Calu3 (cell line): ENCODE measurements around the gene CLASP1. TPM values are rescaled to one million over a fixed set of nuclear protein-coding genes. Genes with fewer than 3 reads are reported as not detected.

Experiments
- BruUV-seq: library from RNA; stranded (reverse); fragments of 400-500 nt; replicated peaks from 2 replicates; lab custom pipeline; 2021; lab: Mats Ljungman, UMichigan
- CTCF ChIA-PET: fragments of 300-600 bp; sonication (Branson Sonifier 250); formaldehyde crosslinking; loops from one replicate; lab custom pipeline; 2022; ENCODE audit warnings: antibody characterized with exemption; lab: Charles Lee
- DNase-seq: peaks from one replicate; pipeline ENCODE4 v3.0.0; 2022
- H3K27ac Mint-ChIP-seq: one replicate; pipeline ENCODE4 v1.8.0; 2022; ENCODE audit warnings: mixed read lengths; ENCODE audit not compliant: unreplicated experiment
- H3K27me3 Mint-ChIP-seq: one replicate; pipeline ENCODE4 v1.8.0; 2022; ENCODE audit warnings: mixed read lengths; ENCODE audit not compliant: unreplicated experiment
- H3K36me3 Mint-ChIP-seq: one replicate; pipeline ENCODE4 v1.8.0; 2022; ENCODE audit warnings: mild to moderate bottlenecking, moderate library complexity, mixed read lengths; ENCODE audit not compliant: insufficient read depth, unreplicated experiment
- H3K4me1 Mint-ChIP-seq: one replicate; pipeline ENCODE4 v1.8.0; 2022; ENCODE audit warnings: mild to moderate bottlenecking, low read depth, mixed read lengths; ENCODE audit not compliant: unreplicated experiment
- H3K4me3 Mint-ChIP-seq: one replicate; pipeline ENCODE4 v1.8.0; 2022; ENCODE audit warnings: mild to moderate bottlenecking, low read depth, moderate library complexity, mixed read lengths; ENCODE audit not compliant: unreplicated experiment
- H3K9me3 Mint-ChIP-seq: one replicate; pipeline ENCODE4 v1.8.0; 2022; ENCODE audit warnings: low read depth, mixed read lengths; ENCODE audit not compliant: unreplicated experiment
- intact Hi-C: fragments of 100-400 bp; cut with micrococcal nuclease; formaldehyde crosslinking; loops from one replicate; pipeline ENCODE4 v1.10.0; 2022; ENCODE audit not compliant: unreplicated experiment
- total RNA-seq: library from RNA; stranded (reverse); gene quantifications from 2 replicates; pipeline ENCODE4 v1.2.3, GENCODE V29; 2022
- TF ChIP-seq, protein P1 (sequence below): fragments of 200-600 bp; IDR thresholded peaks from one replicate; pipeline ENCODE4 v1.8.0; 2022; ENCODE audit warnings: antibody characterized with exemption; ENCODE audit not compliant: unreplicated experiment

Gene CLASP1
- total RNA-seq, 1 experiment from 2014 or later = 59.7 TPM

DNA sequence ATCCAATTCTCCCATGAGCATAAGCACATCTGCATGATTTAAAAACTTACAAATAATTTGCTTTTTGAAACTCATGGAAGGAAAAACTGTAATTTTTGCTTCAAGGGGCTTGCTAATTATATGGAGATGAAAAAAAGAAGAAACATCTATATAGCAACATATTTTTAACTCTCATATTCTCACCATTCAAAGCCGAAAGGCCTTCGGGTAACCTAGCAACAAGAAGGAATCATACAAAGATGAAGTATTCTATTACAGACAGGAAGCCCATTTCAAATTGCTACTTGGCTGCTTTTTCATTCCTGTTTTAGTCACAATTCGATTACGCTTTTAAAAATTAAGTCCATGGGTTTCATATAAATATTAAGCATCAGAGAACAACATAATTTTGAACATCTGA is 157.7 kb downstream of the CLASP1 start:
- no peak overlapping the region for H3K27ac Mint-ChIP-seq
- no peak for DNase-seq
- TF ChIP-seq, protein P1, sequence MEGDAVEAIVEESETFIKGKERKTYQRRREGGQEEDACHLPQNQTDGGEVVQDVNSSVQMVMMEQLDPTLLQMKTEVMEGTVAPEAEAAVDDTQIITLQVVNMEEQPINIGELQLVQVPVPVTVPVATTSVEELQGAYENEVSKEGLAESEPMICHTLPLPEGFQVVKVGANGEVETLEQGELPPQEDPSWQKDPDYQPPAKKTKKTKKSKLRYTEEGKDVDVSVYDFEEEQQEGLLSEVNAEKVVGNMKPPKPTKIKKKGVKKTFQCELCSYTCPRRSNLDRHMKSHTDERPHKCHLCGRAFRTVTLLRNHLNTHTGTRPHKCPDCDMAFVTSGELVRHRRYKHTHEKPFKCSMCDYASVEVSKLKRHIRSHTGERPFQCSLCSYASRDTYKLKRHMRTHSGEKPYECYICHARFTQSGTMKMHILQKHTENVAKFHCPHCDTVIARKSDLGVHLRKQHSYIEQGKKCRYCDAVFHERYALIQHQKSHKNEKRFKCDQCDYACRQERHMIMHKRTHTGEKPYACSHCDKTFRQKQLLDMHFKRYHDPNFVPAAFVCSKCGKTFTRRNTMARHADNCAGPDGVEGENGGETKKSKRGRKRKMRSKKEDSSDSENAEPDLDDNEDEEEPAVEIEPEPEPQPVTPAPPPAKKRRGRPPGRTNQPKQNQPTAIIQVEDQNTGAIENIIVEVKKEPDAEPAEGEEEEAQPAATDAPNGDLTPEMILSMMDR = no peak
- peaks cover 16% of the 10 kb centered on the region for H3K4me1 Mint-ChIP-seq
- CTCF ChIA-PET = no interaction called here
- H3K9me3 Mint-ChIP-seq = no peaks in the 10 kb centered on the region
- no peak overlapping the region for H3K4me3 Mint-ChIP-seq
- no peaks in the 10 kb centered on the region for H3K27me3 Mint-ChIP-seq
- BruUV-seq = no TSS peak
- intact Hi-C loops = no loop called here
- H3K36me3 Mint-ChIP-seq = no peaks in the 10 kb centered on the region

DNA sequence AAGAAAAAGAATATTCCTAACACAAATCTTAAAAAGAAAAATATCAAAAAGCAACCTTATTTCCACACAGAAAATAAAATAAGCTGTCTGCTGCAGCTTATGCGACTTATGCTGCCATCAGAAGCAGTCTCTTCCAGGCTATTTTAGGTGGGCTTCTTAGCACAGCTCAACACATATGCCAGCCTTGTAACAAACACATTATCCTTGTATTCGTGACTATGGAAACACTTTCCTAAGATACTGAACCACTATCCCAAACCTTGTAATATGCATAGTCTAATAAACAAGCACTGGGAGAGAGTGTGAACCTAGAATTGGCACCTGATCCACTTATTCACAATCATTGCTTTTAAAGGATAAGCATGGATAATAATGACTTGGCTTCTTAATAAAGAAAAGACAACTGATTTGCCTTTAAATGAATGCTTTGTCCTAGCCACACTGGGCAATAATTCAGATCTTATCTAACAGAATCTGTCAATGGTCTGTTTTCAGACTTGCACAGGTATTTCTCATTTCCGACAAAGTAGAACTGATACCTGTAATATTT is 158.6 kb downstream of the CLASP1 start:
- DNase-seq = no peak
- H3K9me3 Mint-ChIP-seq = no peaks in the 10 kb centered on the region
- H3K4me3 Mint-ChIP-seq = no peak overlapping the region
- H3K4me1 Mint-ChIP-seq = peaks cover 16% of the 10 kb centered on the region
- intact Hi-C loops = no loop called here
- H3K27ac Mint-ChIP-seq = no peak overlapping the region
- CTCF ChIA-PET = interaction anchor here (0.6 kb wide), 1 partner anchor 83 kb away, joined by 3 read pairs; no protein-coding TSS in a partner anchor
- TF ChIP-seq, protein P1 = no peak
- no peaks in the 10 kb centered on the region for H3K27me3 Mint-ChIP-seq
- H3K36me3 Mint-ChIP-seq = no peaks in the 10 kb centered on the region
- no TSS peak for BruUV-seq

DNA sequence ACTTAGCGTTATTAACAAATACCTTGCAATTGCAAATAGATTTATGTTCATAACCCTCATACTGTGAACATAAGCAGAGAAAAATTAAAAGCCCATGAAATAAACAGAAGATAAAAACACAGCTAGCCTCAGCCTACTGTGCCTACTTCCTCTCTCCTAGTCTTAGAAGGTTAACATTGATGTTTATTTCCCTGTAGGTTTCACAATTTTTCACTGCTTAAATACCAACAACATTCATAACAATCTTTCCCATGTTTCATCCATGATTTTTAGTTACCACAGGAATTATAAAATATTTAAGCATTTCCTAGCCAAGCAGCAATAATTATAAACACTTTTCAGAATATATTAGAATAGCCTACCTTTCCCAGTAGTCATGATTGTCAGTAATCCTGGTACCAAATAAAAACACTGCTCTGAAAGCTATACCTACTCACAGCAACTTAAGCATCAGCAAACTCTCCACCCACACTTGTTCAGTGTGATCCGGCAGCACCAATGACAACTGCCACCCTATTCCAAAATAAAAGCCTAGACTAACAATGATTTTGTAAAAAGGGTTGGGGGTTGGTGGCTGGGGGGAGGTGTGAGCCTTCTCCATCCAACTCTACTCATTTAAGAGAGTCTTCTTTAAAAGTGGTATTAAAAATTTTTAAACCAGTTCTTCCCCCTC is 159.2 kb downstream of the CLASP1 start:
- intact Hi-C loops = no loop called here
- Mint-ChIP-seq H3K4me3 (no peak overlapping the region), H3K9me3 (no peaks in the 10 kb centered on the region), H3K27me3 (no peaks in the 10 kb centered on the region), H3K4me1 (peaks cover 19% of the 10 kb centered on the region), H3K36me3 (no peaks in the 10 kb centered on the region), H3K27ac (no peak overlapping the region)
- no TSS peak for BruUV-seq
- CTCF ChIA-PET = interaction anchor here (0.7 kb wide), 1 partner anchor 9 kb away, joined by 3 read pairs; no protein-coding TSS in a partner anchor
- TF ChIP-seq, protein P1 = no peak
- DNase-seq = no peak

DNA sequence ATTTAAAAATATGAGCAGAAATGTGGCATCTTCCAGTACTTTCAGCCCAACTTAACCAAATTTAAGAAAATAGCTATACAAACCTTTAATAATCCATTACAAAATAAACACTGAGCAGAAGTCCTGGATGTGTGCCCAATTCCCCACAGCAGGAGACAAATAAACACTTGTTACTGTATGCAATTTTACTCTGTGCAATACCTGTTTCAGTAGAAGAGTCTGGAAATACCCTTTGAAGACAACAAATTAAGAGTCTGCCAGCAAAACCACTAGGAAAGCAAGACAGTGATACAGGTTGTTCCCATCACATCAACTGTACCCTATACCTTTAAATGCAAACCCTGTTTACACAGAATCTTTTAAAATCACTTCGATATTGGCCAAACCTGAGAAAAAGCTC is 160.0 kb downstream of the CLASP1 start:
- H3K4me3 Mint-ChIP-seq = no peak overlapping the region
- H3K27ac Mint-ChIP-seq = no peak overlapping the region
- H3K9me3 Mint-ChIP-seq = no peaks in the 10 kb centered on the region
- peaks cover 25% of the 10 kb centered on the region for H3K4me1 Mint-ChIP-seq
- TF ChIP-seq, protein P1 = no peak
- H3K27me3 Mint-ChIP-seq = no peaks in the 10 kb centered on the region
- intact Hi-C loops = no loop called here
- CTCF ChIA-PET = no interaction called here
- DNase-seq = peak; percentile 64
- BruUV-seq = no TSS peak
- no peaks in the 10 kb centered on the region for H3K36me3 Mint-ChIP-seq
